ENCODE measurements around the gene TUBAL3.

TUBAL3 gene

DNA sequence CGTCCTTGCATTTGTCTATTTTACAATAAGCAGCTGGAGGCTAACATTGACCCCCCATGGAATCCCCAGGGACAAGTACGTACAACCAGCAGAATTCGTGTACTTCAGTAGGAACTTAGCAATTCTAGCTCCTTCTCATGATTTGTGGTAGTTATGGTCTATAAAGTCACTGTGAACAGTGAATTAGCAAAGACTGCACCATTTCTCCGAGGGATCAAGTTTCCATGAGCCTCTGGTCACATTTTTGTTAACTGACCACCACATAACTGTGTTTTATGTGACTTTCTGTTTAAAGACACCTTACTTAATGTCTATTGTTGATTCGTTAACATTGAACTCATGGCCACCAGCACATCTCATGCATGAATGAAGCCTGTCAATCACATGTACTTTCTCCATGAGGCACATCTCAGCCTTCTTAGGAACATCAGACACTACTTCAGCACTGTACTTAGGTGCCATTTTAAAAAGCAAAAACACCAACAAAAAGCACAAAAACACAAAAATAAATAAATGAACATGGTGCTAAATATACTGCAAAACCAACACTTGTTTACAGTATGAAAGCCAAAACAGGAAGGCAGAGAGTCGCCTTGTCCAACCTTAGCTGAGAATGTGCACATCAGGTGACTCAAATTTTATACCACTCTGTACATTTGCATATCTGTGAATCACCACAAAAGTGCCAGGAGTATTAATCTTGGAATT, 48.9 kb downstream of the TUBAL3 start (continued):
- TF ChIP-seq ZBTB17 (tag by site-specific recombination; IDR thresholded peaks at IDR 0.05), result no peak

DNA sequence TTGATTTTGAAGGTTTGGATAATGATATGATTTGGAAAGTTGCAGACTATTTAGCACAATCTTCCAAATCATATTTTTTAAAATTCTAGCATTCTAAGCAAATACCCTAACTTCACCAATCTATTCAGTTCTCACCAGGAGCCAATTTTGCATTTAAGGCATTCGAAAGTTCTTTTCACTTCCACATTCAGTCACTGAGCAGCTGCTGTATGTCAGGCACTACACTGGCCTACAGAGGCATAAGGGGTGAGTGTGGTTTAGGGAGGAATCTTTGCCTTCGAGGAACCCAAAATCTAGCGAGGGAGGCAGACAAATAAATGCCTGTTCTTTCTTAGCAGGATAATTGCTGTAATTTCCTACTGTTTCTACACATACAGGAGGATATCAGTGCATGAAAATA, 50.6 kb downstream of the TUBAL3 start:
- CTCF ChIA-PET, result no interaction called here
- H3K9me3 ChIP-seq (ENCODE audit: control insufficient read depth, insufficient read depth, low read depth, low read length), result no peaks in the 10 kb centered on the region
- POLR2A ChIA-PET, result no interaction called here

DNA sequence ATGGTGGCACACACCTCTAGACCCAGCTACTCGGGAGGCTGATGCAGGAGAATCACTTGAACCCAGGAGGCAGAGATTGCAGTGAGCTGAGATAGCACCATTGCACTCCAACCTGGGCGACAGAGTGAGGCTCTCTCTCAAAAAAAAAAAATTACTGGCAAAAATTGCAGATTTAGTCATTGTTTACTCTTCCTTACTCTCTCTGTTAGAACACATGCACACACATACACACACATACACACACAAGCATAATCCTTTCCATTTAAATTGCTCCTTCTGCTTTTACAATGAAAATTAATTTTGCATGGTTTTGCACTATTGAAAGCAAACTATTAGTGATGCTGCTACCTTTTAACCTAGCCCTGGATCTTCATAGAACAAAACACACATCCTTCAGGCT, 55.3 kb downstream of the TUBAL3 start:
- ChIA-PET POLR2A (no interaction called here), CTCF (no interaction called here)
- TF ChIP-seq KLF10 (tag by site-specific recombination; IDR thresholded peaks at IDR 0.05), result no peak
- TF ChIP-seq, protein P1, sequence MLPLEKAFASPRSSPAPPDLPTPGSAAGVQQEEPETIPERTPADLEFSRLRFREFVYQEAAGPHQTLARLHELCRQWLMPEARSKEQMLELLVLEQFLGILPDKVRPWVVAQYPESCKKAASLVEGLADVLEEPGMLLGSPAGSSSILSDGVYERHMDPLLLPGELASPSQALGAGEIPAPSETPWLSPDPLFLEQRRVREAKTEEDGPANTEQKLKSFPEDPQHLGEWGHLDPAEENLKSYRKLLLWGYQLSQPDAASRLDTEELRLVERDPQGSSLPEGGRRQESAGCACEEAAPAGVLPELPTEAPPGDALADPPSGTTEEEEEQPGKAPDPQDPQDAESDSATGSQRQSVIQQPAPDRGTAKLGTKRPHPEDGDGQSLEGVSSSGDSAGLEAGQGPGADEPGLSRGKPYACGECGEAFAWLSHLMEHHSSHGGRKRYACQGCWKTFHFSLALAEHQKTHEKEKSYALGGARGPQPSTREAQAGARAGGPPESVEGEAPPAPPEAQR (tag by site-specific recombination; IDR thresholded peaks at IDR 0.05), result no peak
- no peak for TF ChIP-seq ZFP3 (tag by site-specific recombination; IDR thresholded peaks at IDR 0.05; ENCODE audit: low read depth)
- TF ChIP-seq, protein P2, sequence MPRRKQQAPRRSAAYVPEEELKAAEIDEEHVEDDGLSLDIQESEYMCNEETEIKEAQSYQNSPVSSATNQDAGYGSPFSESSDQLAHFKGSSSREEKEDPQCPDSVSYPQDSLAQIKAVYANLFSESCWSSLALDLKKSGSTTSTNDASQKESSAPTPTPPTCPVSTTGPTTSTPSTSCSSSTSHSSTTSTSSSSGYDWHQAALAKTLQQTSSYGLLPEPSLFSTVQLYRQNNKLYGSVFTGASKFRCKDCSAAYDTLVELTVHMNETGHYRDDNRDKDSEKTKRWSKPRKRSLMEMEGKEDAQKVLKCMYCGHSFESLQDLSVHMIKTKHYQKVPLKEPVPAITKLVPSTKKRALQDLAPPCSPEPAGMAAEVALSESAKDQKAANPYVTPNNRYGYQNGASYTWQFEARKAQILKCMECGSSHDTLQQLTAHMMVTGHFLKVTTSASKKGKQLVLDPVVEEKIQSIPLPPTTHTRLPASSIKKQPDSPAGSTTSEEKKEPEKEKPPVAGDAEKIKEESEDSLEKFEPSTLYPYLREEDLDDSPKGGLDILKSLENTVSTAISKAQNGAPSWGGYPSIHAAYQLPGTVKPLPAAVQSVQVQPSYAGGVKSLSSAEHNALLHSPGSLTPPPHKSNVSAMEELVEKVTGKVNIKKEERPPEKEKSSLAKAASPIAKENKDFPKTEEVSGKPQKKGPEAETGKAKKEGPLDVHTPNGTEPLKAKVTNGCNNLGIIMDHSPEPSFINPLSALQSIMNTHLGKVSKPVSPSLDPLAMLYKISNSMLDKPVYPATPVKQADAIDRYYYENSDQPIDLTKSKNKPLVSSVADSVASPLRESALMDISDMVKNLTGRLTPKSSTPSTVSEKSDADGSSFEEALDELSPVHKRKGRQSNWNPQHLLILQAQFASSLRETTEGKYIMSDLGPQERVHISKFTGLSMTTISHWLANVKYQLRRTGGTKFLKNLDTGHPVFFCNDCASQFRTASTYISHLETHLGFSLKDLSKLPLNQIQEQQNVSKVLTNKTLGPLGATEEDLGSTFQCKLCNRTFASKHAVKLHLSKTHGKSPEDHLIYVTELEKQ (tag by site-specific recombination; IDR thresholded peaks at IDR 0.05; ENCODE audit: borderline replicate concordance), result no peak
- TF ChIP-seq, protein P3, sequence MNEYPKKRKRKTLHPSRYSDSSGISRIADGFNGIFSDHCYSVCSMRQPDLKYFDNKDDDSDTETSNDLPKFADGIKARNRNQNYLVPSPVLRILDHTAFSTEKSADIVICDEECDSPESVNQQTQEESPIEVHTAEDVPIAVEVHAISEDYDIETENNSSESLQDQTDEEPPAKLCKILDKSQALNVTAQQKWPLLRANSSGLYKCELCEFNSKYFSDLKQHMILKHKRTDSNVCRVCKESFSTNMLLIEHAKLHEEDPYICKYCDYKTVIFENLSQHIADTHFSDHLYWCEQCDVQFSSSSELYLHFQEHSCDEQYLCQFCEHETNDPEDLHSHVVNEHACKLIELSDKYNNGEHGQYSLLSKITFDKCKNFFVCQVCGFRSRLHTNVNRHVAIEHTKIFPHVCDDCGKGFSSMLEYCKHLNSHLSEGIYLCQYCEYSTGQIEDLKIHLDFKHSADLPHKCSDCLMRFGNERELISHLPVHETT (tag by site-specific recombination; IDR thresholded peaks at IDR 0.05), result no peak
- TF ChIP-seq ZBTB48 (tag by site-specific recombination; IDR thresholded peaks at IDR 0.05), result no peak
- TF ChIP-seq HOXD13 (CRISPR knock-in tag; IDR thresholded peaks at IDR 0.05; ENCODE audit: borderline replicate concordance), result no peak
- TF ChIP-seq, protein P4, sequence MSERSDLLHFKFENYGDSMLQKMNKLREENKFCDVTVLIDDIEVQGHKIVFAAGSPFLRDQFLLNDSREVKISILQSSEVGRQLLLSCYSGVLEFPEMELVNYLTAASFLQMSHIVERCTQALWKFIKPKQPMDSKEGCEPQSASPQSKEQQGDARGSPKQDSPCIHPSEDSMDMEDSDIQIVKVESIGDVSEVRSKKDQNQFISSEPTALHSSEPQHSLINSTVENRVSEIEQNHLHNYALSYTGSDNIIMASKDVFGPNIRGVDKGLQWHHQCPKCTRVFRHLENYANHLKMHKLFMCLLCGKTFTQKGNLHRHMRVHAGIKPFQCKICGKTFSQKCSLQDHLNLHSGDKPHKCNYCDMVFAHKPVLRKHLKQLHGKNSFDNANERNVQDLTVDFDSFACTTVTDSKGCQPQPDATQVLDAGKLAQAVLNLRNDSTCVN (tag by site-specific recombination; optimal IDR thresholded peaks at IDR 0.05), result no peak
- TF ChIP-seq ZNF830 (tag by site-specific recombination; IDR thresholded peaks at IDR 0.05; ENCODE audit: low read depth), result no peak
- no peak for TF ChIP-seq ZNF423 (tag by site-specific recombination; IDR thresholded peaks at IDR 0.05)
- no peak for TF ChIP-seq ZNF140 (tag by site-specific recombination; IDR thresholded peaks at IDR 0.05)
- TF ChIP-seq ZNF701 (tag by site-specific recombination; IDR thresholded peaks at IDR 0.05), result no peak
- no peak for TF ChIP-seq ZNF677 (tag by site-specific recombination; IDR thresholded peaks at IDR 0.05)
- no peak for TF ChIP-seq ZSCAN30 (tag by site-specific recombination; IDR thresholded peaks at IDR 0.05)
- TF ChIP-seq, protein P5, sequence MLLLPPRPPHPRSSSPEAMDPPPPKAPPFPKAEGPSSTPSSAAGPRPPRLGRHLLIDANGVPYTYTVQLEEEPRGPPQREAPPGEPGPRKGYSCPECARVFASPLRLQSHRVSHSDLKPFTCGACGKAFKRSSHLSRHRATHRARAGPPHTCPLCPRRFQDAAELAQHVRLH (tag by site-specific recombination; IDR thresholded peaks at IDR 0.05), result no peak
- no peak for TF ChIP-seq ZIC2 (tag by site-specific recombination; IDR thresholded peaks at IDR 0.05)
- TF ChIP-seq ZSCAN23 (tag by site-specific recombination; IDR thresholded peaks at IDR 0.05), result no peak
- H3K9me3 ChIP-seq (ENCODE audit: control insufficient read depth, insufficient read depth, low read depth, low read length), result no peaks in the 10 kb centered on the region
- no peaks in the 10 kb centered on the region for H3K36me3 ChIP-seq (ENCODE audit: control insufficient read depth in 2 of 2, insufficient read depth in 1 of 2, low read length in 2 of 2)
- no peak overlapping the region for H3K27ac ChIP-seq (ENCODE audit: extremely low read depth, low read depth, low read length)
- no peaks in the 10 kb centered on the region for H3K4me1 ChIP-seq (ENCODE audit: control insufficient read depth, insufficient read depth, low read length)
- H3K4me3 ChIP-seq (ENCODE audit: low read depth, low read length), result no peak overlapping the region

More for the DNA sequence above, 50.6 kb downstream of the TUBAL3 start:
- Histone ChIP-seq H3K4me3 (ENCODE audit: low read depth, low read length) (no peak overlapping the region), H3K36me3 (ENCODE audit: control insufficient read depth in 2 of 2, insufficient read depth in 1 of 2, low read length in 2 of 2) (no peaks in the 10 kb centered on the region), H3K4me1 (ENCODE audit: control insufficient read depth, insufficient read depth, low read length) (no peaks in the 10 kb centered on the region), H3K27ac (ENCODE audit: extremely low read depth, low read depth, low read length) (no peak overlapping the region)
- TF ChIP-seq ZFP69B (tag by site-specific recombination; IDR thresholded peaks at IDR 0.05) (no peak), ZSCAN30 (tag by site-specific recombination; IDR thresholded peaks at IDR 0.05) (no peak), GLI4 (tag by site-specific recombination; IDR thresholded peaks at IDR 0.05) (no peak), ZNF10 (tag by site-specific recombination; IDR thresholded peaks at IDR 0.05) (no peak), GLIS2 (tag by site-specific recombination; IDR thresholded peaks at IDR 0.05) (no peak), ZNF473 (tag by site-specific recombination; IDR thresholded peaks at IDR 0.05) (no peak), ZNF837 (tag by site-specific recombination; IDR thresholded peaks at IDR 0.05) (no peak), ZNF561 (tag by site-specific recombination; IDR thresholded peaks at IDR 0.05; ENCODE audit: borderline replicate concordance) (no peak), ZNF266 (tag by site-specific recombination; IDR thresholded peaks at IDR 0.05; ENCODE audit: low read depth) (no peak), ZNF654 (tag by site-specific recombination; IDR thresholded peaks at IDR 0.05; ENCODE audit: low read depth) (no peak), YY1 (tag by site-specific recombination; IDR thresholded peaks at IDR 0.05) (no peak)
- TF ChIP-seq, protein P6, sequence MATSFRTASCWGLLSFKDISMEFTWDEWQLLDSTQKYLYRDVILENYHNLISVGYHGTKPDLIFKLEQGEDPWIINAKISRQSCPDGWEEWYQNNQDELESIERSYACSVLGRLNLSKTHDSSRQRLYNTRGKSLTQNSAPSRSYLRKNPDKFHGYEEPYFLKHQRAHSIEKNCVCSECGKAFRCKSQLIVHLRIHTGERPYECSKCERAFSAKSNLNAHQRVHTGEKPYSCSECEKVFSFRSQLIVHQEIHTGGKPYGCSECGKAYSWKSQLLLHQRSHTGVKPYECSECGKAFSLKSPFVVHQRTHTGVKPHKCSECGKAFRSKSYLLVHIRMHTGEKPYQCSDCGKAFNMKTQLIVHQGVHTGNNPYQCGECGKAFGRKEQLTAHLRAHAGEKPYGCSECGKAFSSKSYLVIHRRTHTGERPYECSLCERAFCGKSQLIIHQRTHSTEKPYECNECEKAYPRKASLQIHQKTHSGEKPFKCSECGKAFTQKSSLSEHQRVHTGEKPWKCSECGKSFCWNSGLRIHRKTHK (tag by site-specific recombination; IDR thresholded peaks at IDR 0.05), result no peak
